Trophoblast cell (in vitro differentiated cells and primary cell): ENCODE results near the gene LRFN4.

Source experiments
- DNase-seq, 2 donors: peaks; one replicate each; pipeline ENCODE4 v3.0.0-alpha.2; 2016
- H2AFZ ChIP-seq: 2 replicates; pipeline ENCODE4 v1.6.1; 2013; ENCODE audit warnings: low read length, moderate library complexity, mild to moderate bottlenecking; ENCODE audit not compliant: insufficient read depth, poor library complexity
- H2AK5ac ChIP-seq: 2 replicates; pipeline ENCODE4 v1.6.1; 2013; ENCODE audit warnings: mild to moderate bottlenecking, low read length
- H2BK120ac ChIP-seq: 2 replicates; pipeline ENCODE4 v1.6.1; 2013; ENCODE audit warnings: low read length, mild to moderate bottlenecking, moderate library complexity; ENCODE audit not compliant: insufficient read depth, poor library complexity
- H2BK12ac ChIP-seq: 2 replicates; pipeline ENCODE4 v1.6.1; 2013; ENCODE audit warnings: mild to moderate bottlenecking, low read length, moderate library complexity
- H2BK5ac ChIP-seq: 2 replicates; pipeline ENCODE4 v1.6.1; 2013; ENCODE audit warnings: low read length, low read depth, moderate library complexity, mild to moderate bottlenecking; ENCODE audit not compliant: poor library complexity
- H3K14ac ChIP-seq: 2 replicates; pipeline ENCODE4 v1.6.1; 2013; ENCODE audit warnings: mild to moderate bottlenecking, low read length
- H3K18ac ChIP-seq: 2 replicates; pipeline ENCODE4 v1.6.1; 2013; ENCODE audit warnings: mild to moderate bottlenecking, low read length
- H3K23ac ChIP-seq: 2 replicates; pipeline ENCODE4 v1.6.1; 2013; ENCODE audit warnings: low read length
- H3K27ac ChIP-seq: 2 replicates; pipeline ENCODE4 v1.5.1; 2013; ENCODE audit warnings: low read depth, mild to moderate bottlenecking, inconsistent platforms, low read length, moderate library complexity
- H3K27me3 ChIP-seq: 2 replicates; pipeline ENCODE4 v1.6.1; 2013; ENCODE audit warnings: inconsistent platforms, mild to moderate bottlenecking, low read length, moderate library complexity; ENCODE audit not compliant: insufficient read depth
- H3K36me3 ChIP-seq, 2 experiments: 1 replicate in 1 of 2; 2 replicates in 1 of 2; pipeline ENCODE4 v1.6.1; 2013; ENCODE audit warnings: low read length in 2 of 2, mild to moderate bottlenecking in 2 of 2, moderate library complexity in 1 of 2; ENCODE audit not compliant: insufficient read depth in 2 of 2, control insufficient read depth in 1 of 2
- H3K4ac ChIP-seq: 2 replicates; pipeline ENCODE4 v1.6.1; 2013; ENCODE audit warnings: low read depth, mild to moderate bottlenecking, low read length, moderate library complexity
- H3K4me1 ChIP-seq, 2 experiments: 1 replicate in 1 of 2; 2 replicates in 1 of 2; pipeline ENCODE4 v1.6.1; 2013; ENCODE audit warnings: low read length in 2 of 2, mild to moderate bottlenecking in 2 of 2, moderate library complexity in 1 of 2; ENCODE audit not compliant: insufficient read depth in 2 of 2, control insufficient read depth in 1 of 2
- H3K4me2 ChIP-seq: 2 replicates; pipeline ENCODE4 v1.6.1; 2013; ENCODE audit warnings: inconsistent platforms, mild to moderate bottlenecking, low read length, moderate library complexity
- H3K4me3 ChIP-seq: 2 replicates; pipeline ENCODE4 v1.5.1; 2013; ENCODE audit warnings: mild to moderate bottlenecking, low read depth, low read length, inconsistent platforms
- H3K79me1 ChIP-seq: one replicate; pipeline ENCODE4 v1.6.1; 2013; ENCODE audit warnings: low read length
- H3K79me2 ChIP-seq: 2 replicates; pipeline ENCODE4 v1.6.1; 2013; ENCODE audit warnings: low read length, mild to moderate bottlenecking; ENCODE audit not compliant: control insufficient read depth, insufficient read depth, poor library complexity
- H3K9ac ChIP-seq: 2 replicates; pipeline ENCODE4 v1.6.1; 2013; ENCODE audit warnings: mild to moderate bottlenecking, low read length
- H3K9me3 ChIP-seq: 2 replicates; pipeline ENCODE4 v1.6.1; 2013; ENCODE audit warnings: low read depth, mild to moderate bottlenecking, control low read depth, inconsistent platforms, low read length; ENCODE audit not compliant: insufficient read depth
- H4K12ac ChIP-seq: 2 replicates; pipeline ENCODE4 v1.6.1; 2013; ENCODE audit warnings: low read depth, mild to moderate bottlenecking, low read length, moderate library complexity
- H4K8ac ChIP-seq: 2 replicates; pipeline ENCODE4 v1.6.1; 2013; ENCODE audit warnings: low read depth, mild to moderate bottlenecking, low read length, moderate library complexity
- H4K91ac ChIP-seq: one replicate; pipeline ENCODE4 v1.6.1; 2013; ENCODE audit warnings: low read depth, mild to moderate bottlenecking, low read length, moderate library complexity
- WGBS: extraction: QIAGEN DNeasy Blood & Tissue Kit; methylation state at CpG from one replicate; pipeline ENCODE4 v1.1.7; 2013; ENCODE audit warnings: missing lambda C conversion rate; ENCODE audit not compliant: insufficient read length, insufficient coverage; ENCODE audit errors: extremely low coverage; 5-methylcytosine and 5-hydroxymethylcytosine counted together

The LRFN4 gene

DNA sequence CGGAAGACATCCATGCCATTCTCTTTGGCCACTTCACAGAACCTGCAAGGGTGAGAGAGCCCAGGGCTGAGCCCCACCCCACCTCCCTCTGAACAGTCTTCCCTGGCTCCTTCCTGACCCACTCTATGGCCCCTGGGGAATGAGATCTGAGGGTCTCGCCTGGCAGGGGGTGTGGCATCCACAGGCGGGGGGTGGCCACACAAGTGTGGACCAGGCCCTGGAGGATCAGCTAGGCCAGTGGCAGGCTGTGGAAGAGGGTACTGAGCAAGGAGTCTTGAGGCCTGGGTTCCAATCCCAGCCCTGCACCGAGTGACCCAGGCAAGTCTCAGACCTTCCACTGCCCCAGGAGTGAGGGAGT lies 5.6 kb upstream of the LRFN4 start:
- Histone ChIP-seq H4K12ac (no peak overlapping the region), H2BK5ac (no peak overlapping the region), H4K8ac (no peak overlapping the region), H3K4me1 (peaks cover 7 to 9% of the 10 kb centered on the region in 2 experiments), H3K23ac (no peak overlapping the region), H3K18ac (no peak overlapping the region), H3K14ac (no peak overlapping the region), H3K4ac (no peak overlapping the region), H3K27ac (no peak overlapping the region), H2AFZ (no peak overlapping the region), H2BK120ac (no peak overlapping the region), H3K79me2 (peaks cover 4% of the 10 kb centered on the region), H3K79me1 (peaks cover 6% of the 10 kb centered on the region), H3K9me3 (no peaks in the 10 kb centered on the region), H3K27me3 (no peaks in the 10 kb centered on the region), H2BK12ac (no peak overlapping the region), H3K4me3 (no peak overlapping the region), H3K9ac (no peak overlapping the region), H4K91ac (no peak overlapping the region), H3K36me3 (peaks cover 16 to 27% of the 10 kb centered on the region in 2 experiments), H2AK5ac (no peak overlapping the region), H3K4me2 (no peak overlapping the region)
- DNase-seq: no peak
- no CpG with 5 or more reads among the region's 4 CpGs for WGBS

DNA sequence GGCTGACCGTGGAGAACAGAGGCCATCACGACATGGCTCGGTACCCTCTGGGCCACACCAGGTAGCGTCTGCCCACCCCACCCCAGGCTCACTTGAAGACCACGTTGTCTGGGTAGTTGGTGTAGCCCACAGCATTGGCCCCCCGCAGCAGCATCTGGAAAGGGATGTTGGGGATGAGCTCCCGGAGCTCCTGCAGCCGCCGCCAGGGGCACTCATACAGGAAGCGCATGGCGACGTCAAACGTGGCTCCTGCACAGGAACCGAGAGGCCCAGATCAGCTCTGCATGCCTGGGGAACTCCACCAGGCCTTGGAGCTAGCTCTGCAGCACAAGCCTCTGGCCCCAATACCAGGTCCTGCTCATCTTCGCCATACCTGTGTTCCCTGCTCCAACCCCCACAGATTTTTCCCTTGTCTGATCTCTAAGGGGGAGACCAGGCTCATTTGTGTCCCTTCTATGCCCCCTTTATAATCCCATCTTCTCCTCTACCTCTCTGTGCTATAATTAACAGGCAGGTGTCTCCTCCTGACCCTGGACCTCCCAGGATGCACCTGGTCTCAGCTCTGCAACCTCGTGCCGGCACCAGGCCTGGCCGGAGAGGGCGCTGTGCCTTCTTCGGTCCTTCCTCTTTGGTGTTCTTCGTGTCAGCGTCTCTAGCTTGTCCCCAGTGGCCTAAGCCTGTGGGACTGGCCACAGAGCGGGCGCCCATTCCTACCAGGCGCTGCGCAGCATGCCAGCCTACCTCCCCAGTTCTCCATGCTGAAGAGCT lies 5.0 kb upstream of the LRFN4 start:
- H3K4me2 ChIP-seq: no peak overlapping the region
- no peaks in the 10 kb centered on the region for H3K9me3 ChIP-seq
- no peak overlapping the region for H2AFZ ChIP-seq

DNA sequence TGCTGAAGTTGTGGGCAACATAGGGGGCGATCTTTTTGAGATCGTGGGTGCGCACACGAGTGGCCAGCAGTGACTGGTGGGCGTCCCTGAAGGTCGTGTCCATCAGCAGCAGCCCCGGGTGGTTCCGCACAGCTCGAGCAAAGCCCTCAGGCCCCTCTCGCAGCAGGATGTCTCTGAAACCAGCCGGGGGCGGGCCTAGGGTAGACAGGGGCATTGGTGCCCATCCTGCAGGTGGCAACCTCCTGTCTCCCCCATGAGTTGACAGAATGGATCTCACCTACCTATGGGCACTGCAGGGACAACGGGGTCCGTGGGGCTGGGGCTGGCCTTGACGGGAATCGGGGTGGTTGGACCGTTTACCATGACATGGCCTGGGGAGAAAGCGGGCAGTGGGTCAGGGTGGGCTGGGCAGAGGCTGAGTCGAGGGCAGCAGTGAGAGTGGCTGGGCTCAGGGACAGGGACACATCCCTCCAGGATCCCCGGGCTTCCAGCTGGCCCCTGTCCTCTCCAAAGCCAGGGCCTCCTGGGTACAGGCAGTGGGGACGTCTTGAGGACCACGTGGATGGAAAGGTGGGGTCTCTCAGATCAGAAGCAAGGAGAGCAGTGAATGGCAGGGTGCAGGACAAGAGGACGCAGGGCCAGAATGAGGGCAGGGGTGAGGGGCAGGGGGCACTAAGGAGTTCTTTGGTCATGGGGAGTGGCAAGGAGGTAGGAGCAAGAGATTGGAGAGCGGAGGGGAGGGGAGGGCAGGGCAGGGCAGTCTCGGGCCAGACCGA lies 4.2 kb upstream of the LRFN4 start:
- peaks cover 4% of the 10 kb centered on the region for H3K79me2 ChIP-seq
- peaks cover 4 to 7% of the 10 kb centered on the region in 2 experiments for H3K4me1 ChIP-seq
- H3K23ac ChIP-seq: no peak overlapping the region
- H3K79me1 ChIP-seq: peaks cover 6% of the 10 kb centered on the region
- no peak overlapping the region for H4K8ac ChIP-seq
- no peak overlapping the region for H4K12ac ChIP-seq
- H2BK12ac ChIP-seq: no peak overlapping the region
- no peaks in the 10 kb centered on the region for H3K27me3 ChIP-seq
- no peak overlapping the region for H4K91ac ChIP-seq
- DNase-seq: no peak
- no peak overlapping the region for H3K4me3 ChIP-seq
- no peak overlapping the region for H3K27ac ChIP-seq
- H2BK120ac ChIP-seq: no peak overlapping the region
- no peak overlapping the region for H3K18ac ChIP-seq
- H2BK5ac ChIP-seq: no peak overlapping the region
- H2AK5ac ChIP-seq: no peak overlapping the region
- no peak overlapping the region for H2AFZ ChIP-seq
- H3K4ac ChIP-seq: no peak overlapping the region
- WGBS: no CpG with 5 or more reads among the region's 26 CpGs
- no peak overlapping the region for H3K14ac ChIP-seq
- H3K4me2 ChIP-seq: no peak overlapping the region
- peaks cover 9 to 18% of the 10 kb centered on the region in 2 experiments for H3K36me3 ChIP-seq
- no peaks in the 10 kb centered on the region for H3K9me3 ChIP-seq
- H3K9ac ChIP-seq: no peak overlapping the region

More for the DNA sequence above, 5.0 kb upstream of the LRFN4 start:
- DNase-seq: no peak
- Histone ChIP-seq H3K27ac (no peak overlapping the region), H2BK120ac (no peak overlapping the region), H3K36me3 (peaks cover 13 to 22% of the 10 kb centered on the region in 2 experiments), H3K79me2 (peaks cover 4% of the 10 kb centered on the region), H4K91ac (no peak overlapping the region), H3K23ac (no peak overlapping the region), H3K4me1 (peaks cover 4% of the 10 kb centered on the region in 2 experiments), H2BK12ac (no peak overlapping the region), H3K4me3 (no peak overlapping the region), H3K9ac (no peak overlapping the region), H3K27me3 (no peaks in the 10 kb centered on the region), H3K4ac (no peak overlapping the region), H2BK5ac (no peak overlapping the region), H2AK5ac (no peak overlapping the region), H3K14ac (no peak overlapping the region), H3K79me1 (peaks cover 6% of the 10 kb centered on the region), H3K18ac (no peak overlapping the region), H4K8ac (no peak overlapping the region), H4K12ac (no peak overlapping the region)
- WGBS: no CpG with 5 or more reads among the region's 26 CpGs

DNA sequence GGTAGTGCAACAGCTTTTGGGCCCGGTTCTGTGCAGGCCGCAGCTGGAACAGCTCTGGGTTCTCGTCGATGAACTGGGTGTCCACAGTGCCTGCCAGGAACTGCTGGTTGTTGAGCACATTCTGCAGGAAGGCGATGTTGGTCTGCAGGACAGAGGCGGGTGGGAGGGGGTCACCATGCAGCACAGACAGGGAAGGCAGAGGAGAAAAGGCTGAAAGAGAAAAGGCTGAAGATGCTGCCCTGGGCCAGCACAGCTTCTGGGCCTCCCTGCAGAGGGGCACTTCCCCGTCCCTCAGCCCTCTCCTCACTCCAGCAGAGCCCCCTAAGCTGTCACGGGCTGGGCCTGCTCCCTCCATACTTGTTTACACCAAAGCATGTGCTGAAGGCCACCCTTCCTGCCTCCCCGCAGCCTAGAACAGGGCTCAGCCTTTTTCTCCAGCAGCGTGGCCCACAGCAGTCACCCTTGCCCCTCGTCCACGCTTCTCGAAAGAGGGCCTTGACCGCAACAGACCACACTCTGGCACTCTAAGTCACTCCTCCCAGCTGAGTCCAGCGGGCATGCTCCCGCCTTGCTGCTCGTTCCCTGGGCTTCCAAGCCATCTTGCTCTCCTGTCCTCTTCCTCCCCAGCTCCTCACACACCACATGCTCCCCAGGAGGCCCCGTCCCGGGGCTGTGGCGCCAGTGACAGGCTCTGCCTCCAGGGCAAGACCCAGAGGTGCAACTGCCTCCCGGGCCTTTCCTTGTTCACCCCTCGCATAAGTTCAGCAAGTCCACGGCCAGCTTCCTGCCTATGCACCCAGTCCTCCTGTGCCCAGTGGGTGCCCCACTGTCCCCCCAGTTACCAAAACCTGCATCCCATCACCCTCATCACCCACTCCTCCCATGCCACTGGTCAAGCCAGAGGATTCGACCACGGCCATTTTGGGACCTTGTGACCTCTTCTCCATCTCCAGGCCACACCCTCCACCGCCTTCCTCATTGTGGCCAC lies 3.3 kb upstream of the LRFN4 start:
- H3K79me1 ChIP-seq: peaks cover 6% of the 10 kb centered on the region
- H3K27me3 ChIP-seq: no peaks in the 10 kb centered on the region
- no CpG with 5 or more reads among the region's 26 CpGs for WGBS
- H4K91ac ChIP-seq: no peak overlapping the region
- H3K18ac ChIP-seq: no peak overlapping the region
- no peak overlapping the region for H3K9ac ChIP-seq
- H3K4me3 ChIP-seq: no peak overlapping the region
- no peak overlapping the region for H3K4ac ChIP-seq
- H3K14ac ChIP-seq: no peak overlapping the region
- no peak overlapping the region for H2BK5ac ChIP-seq
- H2AFZ ChIP-seq: no peak overlapping the region
- no peak overlapping the region for H3K27ac ChIP-seq
- no peak overlapping the region for H2BK120ac ChIP-seq
- no peak overlapping the region for H3K4me2 ChIP-seq
- peaks cover 4% of the 10 kb centered on the region for H3K79me2 ChIP-seq
- H4K8ac ChIP-seq: no peak overlapping the region
- H2AK5ac ChIP-seq: no peak overlapping the region
- no peak for DNase-seq
- H2BK12ac ChIP-seq: no peak overlapping the region
- H3K36me3 ChIP-seq: peaks cover 6 to 14% of the 10 kb centered on the region in 2 experiments
- peaks cover 4 to 8% of the 10 kb centered on the region in 2 experiments for H3K4me1 ChIP-seq
- H4K12ac ChIP-seq: no peak overlapping the region
- no peaks in the 10 kb centered on the region for H3K9me3 ChIP-seq
- no peak overlapping the region for H3K23ac ChIP-seq
